Type B pancreatic cell (in vitro differentiated cells): Measurements from ENCODE around the gene LSP1. TPM values are rescaled to one million over a fixed set of nuclear protein-coding genes. Genes with fewer than 3 reads are reported as not detected.
A peak's percentile ranks its signal among the peaks of the same experiment; 100 is the strongest.
"Not testable (repeated sequence)": the region's sequence is repeated elsewhere in the genome, so short reads cannot be mapped to it uniquely, and the experiment has no call there.

Source experiments
- DNase-seq: peaks from one replicate; pipeline ENCODE4 v3.0.0; 2021; ENCODE audit warnings: mixed read lengths; ENCODE audit not compliant: unreplicated experiment; ENCODE audit errors: extremely low spot score
- H3K27ac Mint-ChIP-seq: 2 replicates; pipeline ENCODE4 v1.8.0; 2021; ENCODE audit warnings: mild to moderate bottlenecking, mixed read lengths
- H3K27me3 Mint-ChIP-seq: 2 replicates; pipeline ENCODE4 v1.8.0; 2021; ENCODE audit warnings: mixed read lengths
- H3K36me3 Mint-ChIP-seq: 2 replicates; pipeline ENCODE4 v1.8.0; 2021; ENCODE audit warnings: mixed read lengths
- H3K4me1 Mint-ChIP-seq: one replicate; pipeline ENCODE4 v1.8.0; 2021; ENCODE audit warnings: mixed read lengths; ENCODE audit not compliant: unreplicated experiment
- H3K4me3 Mint-ChIP-seq: 2 replicates; pipeline ENCODE4 v1.8.0; 2021; ENCODE audit warnings: mild to moderate bottlenecking, mixed read lengths
- H3K9me3 Mint-ChIP-seq: 2 replicates; pipeline ENCODE4 v1.8.0; 2021; ENCODE audit warnings: mixed read lengths
- total RNA-seq: library from RNA; stranded (reverse); gene quantifications from 2 replicates; pipeline ENCODE4 v1.2.1, GENCODE V29; 2021; ENCODE audit warnings: low replicate concordance
- TF ChIP-seq, protein P1 (sequence below): fragments of 200-600 bp; sonication (generic); conservative IDR thresholded peaks from 2 replicates; pipeline ENCODE4 v1.5.0; 2021; ENCODE audit warnings: antibody characterized with exemption, mild to moderate bottlenecking

LSP1 gene
- total RNA-seq, 1 donor from 2014 or later, result 0.53 TPM

DNA sequence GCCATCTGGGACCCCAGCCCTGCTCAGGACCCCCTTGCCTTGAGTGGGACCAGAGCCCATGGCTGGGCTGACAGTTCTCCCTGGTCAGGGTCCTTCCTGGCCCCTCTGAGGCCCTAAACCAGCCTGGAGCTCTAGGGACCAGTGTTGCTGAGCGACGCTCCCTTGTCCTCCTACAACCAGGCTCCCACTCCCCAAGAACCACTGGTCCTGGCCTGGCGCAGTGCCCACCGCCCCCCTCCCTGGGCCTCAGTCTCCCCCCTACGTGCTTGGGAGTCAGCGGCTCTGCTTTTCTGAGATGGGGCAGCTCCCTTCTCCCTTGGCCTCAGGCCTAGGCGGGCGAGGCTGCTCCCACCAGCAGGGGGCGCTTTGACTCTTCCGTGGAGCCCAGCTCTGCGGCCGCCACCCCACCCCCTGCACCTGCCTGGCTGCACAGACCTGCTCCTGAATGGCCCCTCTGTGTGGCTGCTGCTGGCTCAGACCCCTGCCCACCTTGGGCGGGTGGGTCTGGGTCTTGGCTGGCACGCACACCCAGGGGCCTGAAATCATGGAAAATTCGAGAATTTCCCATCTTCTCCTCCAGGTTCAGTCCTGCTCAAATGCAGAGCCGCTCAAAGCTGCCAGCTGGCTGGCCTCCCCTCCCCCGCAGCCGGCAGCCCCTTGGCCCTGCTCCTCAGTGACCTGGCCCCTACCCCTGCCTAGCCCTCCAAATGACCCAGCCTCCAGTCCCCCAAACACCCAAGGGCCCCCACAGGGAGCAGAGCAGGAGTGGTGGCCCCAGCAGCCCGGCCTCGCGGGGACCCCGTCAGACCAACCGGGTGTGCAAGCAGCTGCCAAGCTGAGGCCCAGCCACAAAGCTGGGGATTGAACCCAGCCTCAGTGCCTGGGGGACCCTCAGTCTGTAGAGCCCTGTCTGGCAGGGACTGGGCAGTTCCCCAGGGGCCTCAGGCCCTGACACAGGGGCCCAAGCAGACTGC, 29.7 kb downstream of the LSP1 start:
- Mint-ChIP-seq H3K27me3 (no peaks in the 10 kb centered on the region), H3K4me3 (no peak overlapping the region)

DNA sequence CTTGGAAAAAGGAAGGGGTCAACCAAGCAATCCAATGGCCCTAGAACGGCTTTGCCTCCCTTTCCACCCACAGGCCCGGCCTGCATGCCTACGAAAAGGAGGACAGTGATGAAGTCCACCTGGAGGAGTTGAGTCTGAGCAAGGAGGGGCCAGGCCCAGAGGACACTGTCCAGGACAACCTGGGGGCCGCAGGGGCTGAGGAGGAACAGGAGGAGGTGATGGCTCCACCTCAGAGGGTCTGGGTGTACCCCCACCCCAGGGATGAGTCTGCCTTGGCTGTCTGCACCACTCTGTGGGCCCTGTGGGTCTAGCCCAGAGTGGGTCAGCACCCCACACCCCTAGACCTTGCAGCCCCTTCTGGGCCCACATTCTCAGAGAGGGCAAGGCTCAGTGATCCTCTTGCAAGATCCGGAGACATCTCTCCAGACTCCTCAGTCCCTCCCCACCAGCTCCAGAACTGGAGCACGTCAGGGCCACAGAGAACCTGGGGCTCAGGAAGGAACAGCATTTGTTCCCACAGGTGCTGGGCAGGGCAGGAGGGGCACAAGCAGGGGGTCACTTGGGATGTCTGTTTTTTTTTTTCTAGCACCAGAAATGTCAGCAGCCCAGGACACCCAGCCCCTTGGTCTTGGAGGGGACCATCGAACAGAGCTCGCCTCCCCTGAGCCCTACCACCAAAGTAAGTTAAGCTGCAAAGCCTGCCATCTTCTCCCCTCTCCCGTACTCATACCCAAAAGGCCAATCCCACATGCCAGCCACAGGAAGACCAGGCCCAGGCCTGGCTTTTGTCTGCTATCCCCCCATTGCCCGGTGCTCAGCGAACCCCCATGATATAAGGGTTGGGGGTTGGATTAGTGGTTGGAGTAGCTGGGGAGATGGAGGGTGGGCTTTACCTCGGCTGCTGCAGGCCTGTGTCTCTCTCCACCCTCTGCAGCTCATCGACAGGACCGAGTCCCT, 30.7 kb downstream of the LSP1 start:
- H3K27me3 Mint-ChIP-seq, result no peaks in the 10 kb centered on the region

More for the DNA sequence above, 29.7 kb downstream of the LSP1 start:
- DNase-seq, result peak; percentile 93
- TF ChIP-seq, protein P1, sequence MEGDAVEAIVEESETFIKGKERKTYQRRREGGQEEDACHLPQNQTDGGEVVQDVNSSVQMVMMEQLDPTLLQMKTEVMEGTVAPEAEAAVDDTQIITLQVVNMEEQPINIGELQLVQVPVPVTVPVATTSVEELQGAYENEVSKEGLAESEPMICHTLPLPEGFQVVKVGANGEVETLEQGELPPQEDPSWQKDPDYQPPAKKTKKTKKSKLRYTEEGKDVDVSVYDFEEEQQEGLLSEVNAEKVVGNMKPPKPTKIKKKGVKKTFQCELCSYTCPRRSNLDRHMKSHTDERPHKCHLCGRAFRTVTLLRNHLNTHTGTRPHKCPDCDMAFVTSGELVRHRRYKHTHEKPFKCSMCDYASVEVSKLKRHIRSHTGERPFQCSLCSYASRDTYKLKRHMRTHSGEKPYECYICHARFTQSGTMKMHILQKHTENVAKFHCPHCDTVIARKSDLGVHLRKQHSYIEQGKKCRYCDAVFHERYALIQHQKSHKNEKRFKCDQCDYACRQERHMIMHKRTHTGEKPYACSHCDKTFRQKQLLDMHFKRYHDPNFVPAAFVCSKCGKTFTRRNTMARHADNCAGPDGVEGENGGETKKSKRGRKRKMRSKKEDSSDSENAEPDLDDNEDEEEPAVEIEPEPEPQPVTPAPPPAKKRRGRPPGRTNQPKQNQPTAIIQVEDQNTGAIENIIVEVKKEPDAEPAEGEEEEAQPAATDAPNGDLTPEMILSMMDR, result peak; percentile 97
- no peak overlapping the region for H3K27ac Mint-ChIP-seq
- H3K36me3 Mint-ChIP-seq, result no peaks in the 10 kb centered on the region
- H3K9me3 Mint-ChIP-seq, result no peaks in the 10 kb centered on the region
- no peaks in the 10 kb centered on the region for H3K4me1 Mint-ChIP-seq

DNA sequence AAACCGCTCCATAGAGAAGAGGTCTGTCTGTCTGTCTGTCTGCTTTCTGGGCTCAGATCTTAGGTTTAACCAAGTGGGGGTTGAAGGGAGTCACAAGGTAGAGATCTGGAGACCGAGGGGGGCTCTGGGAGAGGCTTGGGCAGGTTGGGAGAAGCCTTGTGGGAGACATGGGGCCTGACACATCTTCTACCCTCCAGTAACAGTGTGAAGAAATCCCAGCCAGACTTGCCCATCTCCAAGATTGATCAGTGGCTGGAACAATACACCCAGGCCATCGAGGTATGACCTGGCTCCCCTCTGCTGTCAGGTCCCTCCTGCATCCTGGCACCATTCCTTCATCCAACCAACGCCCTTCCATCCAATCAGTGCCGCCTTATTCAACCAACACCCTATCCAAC, 31.4 kb downstream of the LSP1 start:
- Mint-ChIP-seq H3K9me3 (no peaks in the 10 kb centered on the region), H3K4me1 (no peaks in the 10 kb centered on the region), H3K36me3 (no peaks in the 10 kb centered on the region)

More for the DNA sequence above, 30.7 kb downstream of the LSP1 start:
- no peaks in the 10 kb centered on the region for H3K9me3 Mint-ChIP-seq
- no peaks in the 10 kb centered on the region for H3K36me3 Mint-ChIP-seq
- H3K4me1 Mint-ChIP-seq, result no peaks in the 10 kb centered on the region
- TF ChIP-seq, protein P1, result no peak
- DNase-seq, result no peak
- H3K27ac Mint-ChIP-seq, result no peak overlapping the region
- no peak overlapping the region for H3K4me3 Mint-ChIP-seq

DNA sequence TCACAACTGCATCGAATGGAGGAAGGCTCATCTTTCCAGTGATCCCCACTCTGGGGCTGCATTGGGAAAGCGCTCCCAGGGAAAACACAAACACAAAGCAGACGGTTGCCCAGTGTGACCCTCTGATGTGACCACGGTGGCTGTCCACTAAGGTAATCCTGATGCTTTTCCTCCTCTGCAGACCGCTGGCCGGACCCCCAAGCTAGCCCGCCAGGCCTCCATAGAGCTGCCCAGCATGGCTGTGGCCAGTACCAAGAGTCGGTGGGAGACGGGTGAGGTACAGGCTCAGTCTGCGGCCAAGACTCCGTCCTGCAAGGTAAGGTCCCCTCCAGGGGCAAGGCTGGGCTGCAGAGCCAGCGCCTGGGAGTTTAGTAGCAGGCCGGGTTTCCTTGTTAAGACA, 33.7 kb downstream of the LSP1 start:
- not testable (repeated sequence) for H3K36me3 Mint-ChIP-seq, H3K27me3 Mint-ChIP-seq, DNase-seq, H3K4me1 Mint-ChIP-seq, H3K27ac Mint-ChIP-seq, H3K4me3 Mint-ChIP-seq, H3K9me3 Mint-ChIP-seq

More for the DNA sequence above, 31.4 kb downstream of the LSP1 start:
- DNase-seq, result no peak
- TF ChIP-seq, protein P1, result no peak
- Mint-ChIP-seq H3K27me3 (no peaks in the 10 kb centered on the region), H3K27ac (no peak overlapping the region), H3K4me3 (no peak overlapping the region)

DNA sequence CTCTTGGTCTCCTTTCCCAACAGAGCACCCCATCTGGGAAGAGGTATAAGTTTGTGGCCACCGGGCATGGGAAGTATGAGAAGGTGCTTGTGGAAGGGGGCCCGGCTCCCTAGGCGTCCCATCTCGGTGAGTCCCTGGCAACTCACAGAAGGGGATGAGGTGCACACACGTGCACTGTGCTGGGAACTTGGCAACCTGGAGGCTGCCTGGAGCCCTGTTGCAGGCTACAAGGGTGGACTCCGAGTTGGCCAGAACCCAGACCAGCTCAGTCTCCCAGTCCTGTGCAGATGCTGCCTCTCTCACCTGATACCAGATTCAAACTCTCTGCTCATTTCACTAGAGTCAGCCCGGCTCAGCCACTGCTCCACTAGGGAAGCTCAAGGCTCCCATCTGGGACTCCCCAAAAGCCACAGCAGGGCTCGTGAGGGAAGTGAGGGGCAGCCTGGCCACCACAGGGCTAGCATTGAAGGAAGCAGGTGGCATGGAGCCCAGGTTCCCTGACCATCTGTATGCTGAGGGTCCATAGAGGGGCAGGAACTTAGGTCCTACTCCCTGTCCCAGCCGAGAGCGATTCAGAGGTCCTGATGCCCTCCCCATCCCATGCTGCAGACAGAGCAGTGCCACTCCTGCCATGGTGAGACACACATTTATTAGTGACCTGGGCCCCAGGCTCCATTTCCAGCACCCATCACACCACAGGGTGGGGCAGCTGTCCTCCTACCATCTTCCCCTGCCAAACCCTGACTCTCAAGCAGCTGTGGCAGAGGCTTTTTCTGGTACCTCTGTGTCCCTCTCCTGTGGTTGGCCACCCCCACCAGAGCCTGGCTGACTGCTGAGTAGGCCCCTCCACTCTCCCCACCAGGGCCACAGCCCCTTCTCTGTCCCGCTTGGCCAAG, 34.8 kb downstream of the LSP1 start:
- Mint-ChIP-seq H3K4me3 (no peak overlapping the region), H3K36me3 (no peaks in the 10 kb centered on the region), H3K4me1 (no peaks in the 10 kb centered on the region), H3K27ac (no peak overlapping the region), H3K27me3 (no peaks in the 10 kb centered on the region), H3K9me3 (no peaks in the 10 kb centered on the region)
- TF ChIP-seq, protein P1, result no peak
- DNase-seq, result no peak
